Suprapubic skin (tissue), 4 donors: Measurements from ENCODE around the gene ADCY5. TPM values are rescaled to one million over a fixed set of nuclear protein-coding genes. Genes with fewer than 3 reads are reported as not detected.

ENCODE experiments used
- DNase-seq, 2 donors: peaks; one replicate each; pipeline ENCODE4 v3.0.0-alpha.2; 2019; ENCODE audit warnings: low spot score in 2 of 2
- H3K27ac ChIP-seq: fragments of 200-600 bp; sonication (generic); one replicate; pipeline ENCODE4 v1.5.1; 2019
- H3K27me3 ChIP-seq: fragments of 200-600 bp; sonication (generic); one replicate; pipeline ENCODE4 v1.5.1; 2019
- H3K36me3 ChIP-seq: fragments of 200-600 bp; sonication (generic); one replicate; pipeline ENCODE4 v1.5.1; 2019
- H3K4me1 ChIP-seq: fragments of 200-600 bp; sonication (generic); one replicate; pipeline ENCODE4 v1.5.1; 2019
- H3K4me3 ChIP-seq: fragments of 200-600 bp; sonication (generic); one replicate; pipeline ENCODE4 v1.5.1; 2019; ENCODE audit warnings: mild to moderate bottlenecking
- H3K9me3 ChIP-seq: fragments of 200-600 bp; sonication (generic); one replicate; pipeline ENCODE4 v1.5.1; 2019
- CTCF ChIP-seq, 2 donors: fragments of 200-600 bp in 1 of 2; fragments of 450-650 bp in 1 of 2; sonication (generic) in 1 of 2; IDR thresholded peaks; one replicate each; pipeline ENCODE4 v1.5.1; 2016 to 2019; ENCODE audit warnings: antibody characterized with exemption in 2 of 2, mild to moderate bottlenecking in 1 of 2, moderate library complexity in 1 of 2
- EP300 ChIP-seq: sonication (generic); formaldehyde crosslinking; IDR thresholded peaks from one replicate; pipeline ENCODE4 v1.6.1; 2017; ENCODE audit warnings: antibody characterized with exemption
- POLR2A ChIP-seq, 2 donors: fragments of 450-650 bp; IDR thresholded peaks; one replicate each; pipeline ENCODE4 v1.6.1; 2017; ENCODE audit warnings: antibody characterized with exemption in 2 of 2, mild to moderate bottlenecking in 2 of 2, moderate library complexity in 2 of 2
- POLR2AphosphoS5 ChIP-seq, 3 donors: sonication (generic); formaldehyde crosslinking; IDR thresholded peaks; one replicate each; pipeline ENCODE4 v1.6.1; 2017; ENCODE audit warnings: antibody characterized with exemption in 3 of 3
- WGBS: methylation state at CpG from one replicate; pipeline ENCODE4 v1.1.5; 2018; 5-methylcytosine and 5-hydroxymethylcytosine counted together
- total RNA-seq, 4 donors: library from RNA; depleted of rRNA; stranded (reverse); fragments of >200 nt; gene quantifications; one replicate each; pipeline ENCODE4 v1.1.0, GENCODE V29; 2016

The ADCY5 gene
- total RNA-seq, 4 donors from 2014 or later: 1.4 to 4.9 (median 4.0) TPM

- peak in 1 of 2 donors; percentile 40 for DNase-seq
- WGBS: 81% methylated on average over 7 of the region's 7 CpGs
- Histone ChIP-seq H3K4me3 (no peak overlapping the region), H3K27me3 (no peaks in the 10 kb centered on the region), H3K27ac (no peak overlapping the region), H3K4me1 (no peaks in the 10 kb centered on the region), H3K9me3 (peaks cover 3% of the 10 kb centered on the region), H3K36me3 (no peaks in the 10 kb centered on the region)
- TF ChIP-seq EP300: no peak
- no peak for TF ChIP-seq POLR2AphosphoS5 (IDR thresholded peaks at IDR 0.05)
- TF ChIP-seq CTCF (IDR thresholded peaks at IDR 0.05): no peak
- TF ChIP-seq POLR2A (IDR thresholded peaks at IDR 0.05): no peak
These were observed 153.6 kb downstream of the ADCY5 start for GRCh38 chr3:123295171-123295900.

- H3K27ac ChIP-seq: no peak overlapping the region
- TF ChIP-seq POLR2A (IDR thresholded peaks at IDR 0.05) (no peak), POLR2AphosphoS5 (IDR thresholded peaks at IDR 0.05) (no peak), CTCF (IDR thresholded peaks at IDR 0.05) (no peak), EP300 (no peak)
- H3K4me1 ChIP-seq: no peaks in the 10 kb centered on the region
- H3K9me3 ChIP-seq: peaks cover 3% of the 10 kb centered on the region
- no peaks in the 10 kb centered on the region for H3K27me3 ChIP-seq
- no peak overlapping the region for H3K4me3 ChIP-seq
- no peak for DNase-seq
- 98% methylated on average over 13 of the region's 13 CpGs for WGBS
- H3K36me3 ChIP-seq: no peaks in the 10 kb centered on the region
These were observed 154.5 kb downstream of the ADCY5 start for GRCh38 chr3:123294296-123294938.

GRCh38 chr3:123292321-123293310 is 156.3 kb downstream of the ADCY5 start:
- H3K36me3 ChIP-seq: no peaks in the 10 kb centered on the region
- H3K27ac ChIP-seq: no peak overlapping the region
- no peak for DNase-seq
- no peaks in the 10 kb centered on the region for H3K27me3 ChIP-seq
- no peak for TF ChIP-seq EP300
- no peak for TF ChIP-seq CTCF (IDR thresholded peaks at IDR 0.05)
- TF ChIP-seq POLR2A (IDR thresholded peaks at IDR 0.05): no peak
- TF ChIP-seq POLR2AphosphoS5 (IDR thresholded peaks at IDR 0.05): no peak
- no peak overlapping the region for H3K4me3 ChIP-seq
- no peaks in the 10 kb centered on the region for H3K4me1 ChIP-seq
- H3K9me3 ChIP-seq: peaks cover 3% of the 10 kb centered on the region
- WGBS: 79% methylated on average over 3 of the region's 15 CpGs

GRCh38 chr3:123291404-123291803 is 157.5 kb downstream of the ADCY5 start:
- 77% methylated on average over 7 of the region's 7 CpGs for WGBS
- TF ChIP-seq POLR2A (IDR thresholded peaks at IDR 0.05) (no peak), CTCF (IDR thresholded peaks at IDR 0.05) (no peak), EP300 (no peak), POLR2AphosphoS5 (IDR thresholded peaks at IDR 0.05) (no peak)
- no peaks in the 10 kb centered on the region for H3K27me3 ChIP-seq
- no peak overlapping the region for H3K4me3 ChIP-seq
- H3K36me3 ChIP-seq: no peaks in the 10 kb centered on the region
- H3K4me1 ChIP-seq: no peaks in the 10 kb centered on the region
- H3K9me3 ChIP-seq: peaks cover 3% of the 10 kb centered on the region
- H3K27ac ChIP-seq: no peak overlapping the region
- DNase-seq: no peak
